Endothelial cell of umbilical vein (primary cell): Measurements from ENCODE around the gene MICAL3. TPM values are rescaled to one million over a fixed set of nuclear protein-coding genes. Genes with fewer than 3 reads are reported as not detected.

Source experiments
- BruUV-seq: library from RNA; stranded (reverse); fragments of 400-500 nt; replicated peaks from 2 replicates; lab custom pipeline; 2021; lab: Mats Ljungman, UMichigan
- CTCF ChIA-PET: fragments of 300-600, 350-600 bp; sonication (Branson Sonifier 250); formaldehyde crosslinking; loops from one replicate; lab custom pipeline; 2021; ENCODE audit warnings: antibody characterized with exemption, inconsistent platforms; lab: Charles Lee
- POLR2A ChIA-PET: fragments of 300-600, 350-600 bp; sonication (Branson Sonifier 250); formaldehyde crosslinking; loops from one replicate; lab custom pipeline; 2021; ENCODE audit warnings: antibody characterized with exemption, inconsistent platforms; lab: Charles Lee
- DNase-seq: peaks from one replicate; pipeline ENCODE4 v3.0.0-alpha.2; 2011; ENCODE audit warnings: low read depth, low spot score
- FAIRE-seq: peaks from 2 replicates; lab custom pipeline; 2011; peaks lifted over from hg19 to GRCh38; lab: Jason Lieb, UNC
- H2AFZ ChIP-seq: 2 replicates; pipeline ENCODE4 v1.6.0; 2012; ENCODE audit warnings: low read depth, low read length, control low read depth, inconsistent platforms
- H3K27ac ChIP-seq: 2 replicates; pipeline ENCODE4 v1.5.1; 2011; ENCODE audit warnings: low read depth, mild to moderate bottlenecking, control low read depth, low read length, moderate library complexity; ENCODE audit not compliant: insufficient read depth
- H3K27me3 ChIP-seq, 2 experiments: 2 replicates each; pipeline versions ENCODE4 v1.6.0 to v1.6.1; 2011; ENCODE audit warnings: low read length in 2 of 2, mixed read lengths in 1 of 2; ENCODE audit not compliant: control insufficient read depth in 2 of 2, insufficient read depth in 2 of 2
- H3K36me3 ChIP-seq, 2 experiments: 2 replicates in 1 of 2; 3 replicates in 1 of 2; pipeline ENCODE4 v1.5.1; 2011; ENCODE audit warnings: low read length in 2 of 2, mild to moderate bottlenecking in 1 of 2, moderate library complexity in 1 of 2; ENCODE audit not compliant: control insufficient read depth in 2 of 2, insufficient read depth in 2 of 2; ENCODE audit errors: extremely low read depth in 1 of 2
- H3K4me1 ChIP-seq: 3 replicates; pipeline ENCODE4 v1.5.1; 2011; ENCODE audit warnings: mild to moderate bottlenecking, low read length; ENCODE audit not compliant: control insufficient read depth, insufficient read depth; ENCODE audit errors: extremely low read depth
- H3K4me2 ChIP-seq: 2 replicates; pipeline ENCODE4 v1.6.1; 2011; ENCODE audit warnings: low read length, control low read depth, mixed read lengths; ENCODE audit not compliant: insufficient read depth
- H3K4me3 ChIP-seq, 3 experiments: fragments of 200-600 bp in 1 of 3; sonication (generic), shearing (Covaris generic) in 1 of 3; replicated peaks in 1 of 3; 2 replicates each; pipeline ENCODE4 v1.5.1; 2011 to 2016; ENCODE audit warnings: control low read depth in 3 of 3, low read length in 3 of 3, mild to moderate bottlenecking in 2 of 3, inconsistent platforms in 1 of 3, low read depth in 1 of 3, moderate library complexity in 1 of 3; ENCODE audit not compliant: insufficient read depth in 1 of 3
- H3K79me2 ChIP-seq: 2 replicates; pipeline ENCODE4 v1.6.0; 2012; ENCODE audit warnings: low read length, inconsistent platforms; ENCODE audit not compliant: control insufficient read depth, insufficient read depth
- H3K9ac ChIP-seq: replicated peaks from 2 replicates; pipeline ENCODE3; 2011; ENCODE audit warnings: low read length, control low read depth; ENCODE audit not compliant: insufficient read depth; ENCODE audit errors: extremely low read depth
- H3K9me1 ChIP-seq: replicated peaks from 3 replicates; pipeline ENCODE4 v1.6.0; 2011; ENCODE audit warnings: mild to moderate bottlenecking, low read length; ENCODE audit not compliant: control insufficient read depth, insufficient read depth; ENCODE audit errors: extremely low read depth
- H3K9me3 ChIP-seq: replicated peaks from 2 replicates; pipeline ENCODE4 v1.5.1; 2012; ENCODE audit warnings: low read length, inconsistent platforms; ENCODE audit not compliant: control insufficient read depth, insufficient read depth
- H4K20me1 ChIP-seq: replicated peaks from 2 replicates; pipeline ENCODE3; 2011; ENCODE audit warnings: mild to moderate bottlenecking, low read length; ENCODE audit not compliant: control insufficient read depth, insufficient read depth; ENCODE audit errors: extremely low read depth
- EZH2 ChIP-seq: IDR thresholded peaks from 2 replicates; pipeline ENCODE4 v1.6.1; 2012; ENCODE audit warnings: borderline replicate concordance, low read depth, mild to moderate bottlenecking, moderate library complexity, low read length, inconsistent platforms; ENCODE audit not compliant: severe bottlenecking
- FOS ChIP-seq: IDR thresholded peaks from 2 replicates; pipeline ENCODE4 v1.6.1; 2011; ENCODE audit warnings: mild to moderate bottlenecking, low read length, moderate library complexity, borderline replicate concordance; ENCODE audit not compliant: insufficient read depth
- GATA2 ChIP-seq: IDR thresholded peaks from 2 replicates; pipeline ENCODE4 v1.7.0; 2011; ENCODE audit warnings: low read depth, mild to moderate bottlenecking, moderate library complexity, mixed read lengths, low read length; ENCODE audit not compliant: insufficient read length, insufficient read depth
- JUN ChIP-seq: IDR thresholded peaks from 2 replicates; pipeline ENCODE4 v1.6.1; 2011; ENCODE audit warnings: borderline replicate concordance, low read depth; ENCODE audit not compliant: insufficient read length, insufficient read depth
- MYC ChIP-seq: IDR thresholded peaks from one replicate; pipeline ENCODE4 v1.6.1; 2011; ENCODE audit warnings: mild to moderate bottlenecking, low read depth, low read length
- POLR2A ChIP-seq: IDR thresholded peaks from 2 replicates; pipeline ENCODE4 v1.6.1; 2012; ENCODE audit warnings: low read depth, mild to moderate bottlenecking, control low read depth, low read length
- POLR2AphosphoS5 ChIP-seq: IDR thresholded peaks from 2 replicates; pipeline ENCODE4 v1.6.1; 2012; ENCODE audit warnings: low read depth, mild to moderate bottlenecking, control low read depth, low read length, moderate library complexity; ENCODE audit not compliant: insufficient read depth
- dilution Hi-C: fragments of 300-500 bp; cut with MboI; formaldehyde crosslinking; loops from one replicate; pipeline ENCODE4 v1.15.0; 2019; ENCODE audit warnings: low sequenced_read_pairs; ENCODE audit not compliant: extremely low pct_ligation_motif_present
- intact Hi-C: fragments of 100-400 bp; cut with micrococcal nuclease; formaldehyde crosslinking; loops from one replicate; pipeline ENCODE4 v1.10.0; 2022
- polyA plus RNA-seq, 4 experiments: library from polyadenylated mRNA; depleted of rRNA in 3 of 4; stranded (reverse) in 3 of 4; unstranded in 1 of 4; fragments of >200 nt; gene quantifications; 2 replicates each; pipeline versions ENCODE4 v1.2.1 to v1.2.3, GENCODE V29; 2011 to 2012; ENCODE audit warnings: missing spikeins in 1 of 4
- total RNA-seq: library from RNA; stranded (reverse); gene quantifications from 2 replicates; pipeline ENCODE4 v1.2.3, GENCODE V29; 2021
- TF ChIP-seq, protein P1 (sequence below), 2 donors: IDR thresholded peaks; 1 replicate in 1 of 2; 2 replicates in 1 of 2; pipeline ENCODE4 v1.5.1; 2011; ENCODE audit warnings: low read length in 2 of 2, mild to moderate bottlenecking in 2 of 2, moderate library complexity in 2 of 2, control low read depth in 1 of 2, inconsistent platforms in 1 of 2, low read depth in 1 of 2; ENCODE audit not compliant: insufficient read depth in 1 of 2; ENCODE audit errors: extremely low read depth in 1 of 2
- TF ChIP-seq, protein P2 (sequence below): IDR thresholded peaks from 2 replicates; pipeline ENCODE4 v1.6.1; 2011; ENCODE audit not compliant: insufficient read depth, insufficient read length

MICAL3 gene
- total and polyA plus RNA-seq, 2 donors (not counting 3 experiments of a cell fraction or from before 2014, with no cell fraction given), result 14.5 to 63.7 TPM

DNA sequence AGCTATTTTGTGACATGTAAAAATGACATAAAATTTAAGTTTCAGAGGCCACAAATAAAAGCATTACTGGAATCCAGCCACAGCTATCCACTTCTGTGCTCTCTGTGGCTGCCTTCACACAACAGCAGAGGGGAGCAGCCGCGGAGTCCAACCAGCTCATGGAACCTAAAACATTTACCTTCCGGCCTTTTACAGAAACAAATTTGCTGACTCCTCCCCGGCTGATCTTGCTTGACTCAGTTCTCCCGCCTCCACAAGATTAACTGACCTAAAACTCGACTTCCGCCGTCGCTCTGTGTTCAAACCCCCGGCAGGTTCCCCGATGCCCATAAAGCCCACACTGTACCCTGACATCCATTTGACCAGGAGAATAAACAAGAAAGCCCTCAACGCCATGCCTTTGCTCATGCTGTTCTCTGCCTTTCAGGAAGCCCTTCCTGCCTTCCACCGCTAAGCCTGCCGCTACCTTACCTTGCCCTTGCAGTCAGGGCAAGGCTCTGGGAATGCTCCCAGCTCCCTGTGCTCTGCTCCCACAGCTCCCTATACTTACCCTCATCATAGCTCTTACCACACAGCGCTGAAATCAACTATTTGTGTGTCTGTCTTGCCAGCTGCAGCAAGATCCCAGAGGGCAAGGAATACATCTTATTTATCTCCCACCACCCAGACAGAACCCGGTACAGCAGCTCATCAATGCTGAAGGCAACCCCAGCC lies 35.4 kb downstream of the MICAL3 start:
- FAIRE-seq (no peak), DNase-seq (no peak)
- H3K27me3 ChIP-seq, result no peaks in the 10 kb centered on the region
- H4K20me1 ChIP-seq, result peaks cover 3% of the 10 kb centered on the region
- H3K4me1 ChIP-seq, result peaks cover 3% of the 10 kb centered on the region
- H3K9me1 ChIP-seq, result no peaks in the 10 kb centered on the region
- H3K9me3 ChIP-seq, result no peaks in the 10 kb centered on the region
- ChIA-PET CTCF (interaction anchor here (0.8 to 1.1 kb wide), 2 partner anchors 11 to 144 kb away, joined by 3 read pairs; no protein-coding TSS in a partner anchor), POLR2A (no interaction called here)
- no peak overlapping the region for H3K9ac ChIP-seq
- H3K4me2 ChIP-seq, result no peak overlapping the region
- H3K36me3 ChIP-seq, result no peaks in the 10 kb centered on the region
- BruUV-seq, result no TSS peak
- dilution Hi-C loops (no loop called here), intact Hi-C loops (no loop called here)
- H2AFZ ChIP-seq, result no peak overlapping the region
- H3K4me3 ChIP-seq, result no peak overlapping the region
- H3K79me2 ChIP-seq, result peaks cover 71% of the 10 kb centered on the region
- H3K27ac ChIP-seq, result no peak overlapping the region
- no peak for TF ChIP-seq POLR2A
- TF ChIP-seq MYC, result no peak
- TF ChIP-seq GATA2, result no peak
- TF ChIP-seq, protein P1, sequence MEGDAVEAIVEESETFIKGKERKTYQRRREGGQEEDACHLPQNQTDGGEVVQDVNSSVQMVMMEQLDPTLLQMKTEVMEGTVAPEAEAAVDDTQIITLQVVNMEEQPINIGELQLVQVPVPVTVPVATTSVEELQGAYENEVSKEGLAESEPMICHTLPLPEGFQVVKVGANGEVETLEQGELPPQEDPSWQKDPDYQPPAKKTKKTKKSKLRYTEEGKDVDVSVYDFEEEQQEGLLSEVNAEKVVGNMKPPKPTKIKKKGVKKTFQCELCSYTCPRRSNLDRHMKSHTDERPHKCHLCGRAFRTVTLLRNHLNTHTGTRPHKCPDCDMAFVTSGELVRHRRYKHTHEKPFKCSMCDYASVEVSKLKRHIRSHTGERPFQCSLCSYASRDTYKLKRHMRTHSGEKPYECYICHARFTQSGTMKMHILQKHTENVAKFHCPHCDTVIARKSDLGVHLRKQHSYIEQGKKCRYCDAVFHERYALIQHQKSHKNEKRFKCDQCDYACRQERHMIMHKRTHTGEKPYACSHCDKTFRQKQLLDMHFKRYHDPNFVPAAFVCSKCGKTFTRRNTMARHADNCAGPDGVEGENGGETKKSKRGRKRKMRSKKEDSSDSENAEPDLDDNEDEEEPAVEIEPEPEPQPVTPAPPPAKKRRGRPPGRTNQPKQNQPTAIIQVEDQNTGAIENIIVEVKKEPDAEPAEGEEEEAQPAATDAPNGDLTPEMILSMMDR (IDR thresholded peaks at IDR 0.05; ENCODE audit: extremely low read depth in 1 of 2, insufficient read depth in 1 of 2, low read depth in 1 of 2, low read length in 2 of 2), result no peak
- TF ChIP-seq JUN, result no peak
- no peak for TF ChIP-seq POLR2AphosphoS5
- no peak for TF ChIP-seq FOS
- TF ChIP-seq EZH2, result no peak
- TF ChIP-seq, protein P2, sequence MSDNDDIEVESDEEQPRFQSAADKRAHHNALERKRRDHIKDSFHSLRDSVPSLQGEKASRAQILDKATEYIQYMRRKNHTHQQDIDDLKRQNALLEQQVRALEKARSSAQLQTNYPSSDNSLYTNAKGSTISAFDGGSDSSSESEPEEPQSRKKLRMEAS, result no peak
